ENCODE measurements around the gene MCM10. TPM values are rescaled to one million over a fixed set of nuclear protein-coding genes. Genes with fewer than 3 reads are reported as not detected.

MCM10 gene
- total RNA-seq, 4 donors from 2014 or later: 0.22 TPM; not detected in 3

- DNase-seq (ENCODE audit: low spot score in 2 of 2): no peak
- no peak for TF ChIP-seq POLR2A (IDR thresholded peaks at IDR 0.05)
- TF ChIP-seq EP300 (IDR thresholded peaks at IDR 0.05): no peak
- no peak for TF ChIP-seq CTCF (IDR thresholded peaks at IDR 0.05)
- H3K4me3 ChIP-seq: no peak overlapping the region
- H3K27ac ChIP-seq: no peak overlapping the region
- WGBS, 2 donors: 79 to 89% methylated on average over 4 of the region's 4 CpGs
- H3K9me3 ChIP-seq: peaks cover 0 to 5% (median 0%) of the 10 kb centered on the region in 4 donors
- H3K36me3 ChIP-seq: peaks cover 0 to 77% (median 11%) of the 10 kb centered on the region in 3 donors
- no peaks in the 10 kb centered on the region for H3K27me3 ChIP-seq
- H3K4me1 ChIP-seq: no peaks in the 10 kb centered on the region
Observed at GRCh38 chr10:13140627-13141190, 20.6 kb upstream of the MCM10 start.

GRCh38 chr10:13143766-13144165 lies 17.6 kb upstream of the MCM10 start:
- 86 to 95% methylated on average over 1 of the region's 1 CpG for WGBS, 2 donors

GRCh38 chr10:13144814-13145213 lies 16.5 kb upstream of the MCM10 start:
- Histone ChIP-seq H3K4me3 (no peak overlapping the region), H3K9me3 (peaks cover 0 to 32% (median 0%) of the 10 kb centered on the region in 4 donors), H3K27ac (no peak overlapping the region), H3K27me3 (no peaks in the 10 kb centered on the region), H3K36me3 (peaks cover 0 to 37% (median 0%) of the 10 kb centered on the region in 3 donors), H3K4me1 (no peaks in the 10 kb centered on the region)
- DNase-seq (ENCODE audit: low spot score in 2 of 2): no peak
- 96% methylated on average over 3 of the region's 3 CpGs for WGBS, 2 donors
- TF ChIP-seq POLR2A (IDR thresholded peaks at IDR 0.05): no peak
- TF ChIP-seq CTCF (IDR thresholded peaks at IDR 0.05): no peak
- no peak for TF ChIP-seq EP300 (IDR thresholded peaks at IDR 0.05)

More at GRCh38 chr10:13143766-13144165, 17.6 kb upstream of the MCM10 start:
- Histone ChIP-seq H3K4me3 (no peak overlapping the region), H3K27ac (no peak overlapping the region), H3K4me1 (no peaks in the 10 kb centered on the region), H3K9me3 (peaks cover 0 to 22% (median 0%) of the 10 kb centered on the region in 4 donors), H3K27me3 (no peaks in the 10 kb centered on the region), H3K36me3 (peaks cover 0 to 47% (median 0%) of the 10 kb centered on the region in 3 donors)
- DNase-seq (ENCODE audit: low spot score in 2 of 2): no peak
- TF ChIP-seq CTCF (IDR thresholded peaks at IDR 0.05) (no peak), EP300 (IDR thresholded peaks at IDR 0.05) (no peak), POLR2A (IDR thresholded peaks at IDR 0.05) (no peak)

- peaks cover 0 to 21% (median 0%) of the 10 kb centered on the region in 3 donors for H3K36me3 ChIP-seq
- no peak overlapping the region for H3K27ac ChIP-seq
- TF ChIP-seq CTCF (IDR thresholded peaks at IDR 0.05) (no peak), EP300 (IDR thresholded peaks at IDR 0.05) (no peak), POLR2A (IDR thresholded peaks at IDR 0.05) (no peak)
- DNase-seq (ENCODE audit: low spot score in 2 of 2): no peak
- peaks cover 0 to 41% (median 0%) of the 10 kb centered on the region in 4 donors for H3K9me3 ChIP-seq
- no peak overlapping the region for H3K4me3 ChIP-seq
- WGBS, 2 donors: 63 to 79% methylated on average over 1 of the region's 1 CpG
- no peaks in the 10 kb centered on the region for H3K4me1 ChIP-seq
- no peaks in the 10 kb centered on the region for H3K27me3 ChIP-seq
Observed at GRCh38 chr10:13146379-13146778, 15.0 kb upstream of the MCM10 start.

- DNase-seq (ENCODE audit: low spot score in 2 of 2): no peak
- H3K36me3 ChIP-seq: peaks cover 0 to 16% (median 0%) of the 10 kb centered on the region in 3 donors
Observed at GRCh38 chr10:13147161-13147560, 14.2 kb upstream of the MCM10 start.

More at GRCh38 chr10:13147161-13147560, 14.2 kb upstream of the MCM10 start:
- no peaks in the 10 kb centered on the region for H3K27me3 ChIP-seq
- no peak overlapping the region for H3K27ac ChIP-seq
- no peak overlapping the region for H3K4me3 ChIP-seq
- peaks cover 0 to 41% (median 0%) of the 10 kb centered on the region in 4 donors for H3K9me3 ChIP-seq
- H3K4me1 ChIP-seq: no peaks in the 10 kb centered on the region
- TF ChIP-seq CTCF (IDR thresholded peaks at IDR 0.05) (no peak), POLR2A (IDR thresholded peaks at IDR 0.05) (no peak), EP300 (IDR thresholded peaks at IDR 0.05) (no peak)

All from tibial nerve (tissue), 4 donors.